K562 (cell line): ENCODE measurements around the gene STIM1. TPM values are rescaled to one million over a fixed set of nuclear protein-coding genes. Genes with fewer than 3 reads are reported as not detected.
A peak's percentile ranks its signal among the peaks of the same experiment; 100 is the strongest.

ENCODE experiments used
- BHLHE40 ChIP-seq: IDR thresholded peaks from 2 replicates; pipeline ENCODE4 v1.6.1; 2011; ENCODE audit warnings: low read length, improper control_type of control experiment
- CTCF ChIP-seq, 3 experiments: IDR thresholded peaks in 2 of 3; conservative IDR thresholded peaks in 1 of 3; 2 replicates each; pipeline ENCODE4 v1.5.1; 2011 to 2012; ENCODE audit warnings: low read length in 3 of 3, mild to moderate bottlenecking in 3 of 3, control low read depth in 2 of 3, improper control_type of control experiment in 1 of 3, inconsistent platforms in 1 of 3, low read depth in 1 of 3, mixed read lengths in 1 of 3, moderate library complexity in 1 of 3; ENCODE audit not compliant: insufficient read depth in 2 of 3
- CXXC5 ChIP-seq: fragments of 250-450 bp; sonication (Bioruptor Pico); IDR thresholded peaks from 2 replicates; pipeline ENCODE4 v1.8.0; 2022; ENCODE audit warnings: inconsistent platforms, mild to moderate bottlenecking, moderate library complexity
- EWSR1 ChIP-seq: fragments of 450-650 bp; IDR thresholded peaks from 2 replicates; pipeline ENCODE4 v1.6.1; 2018; ENCODE audit warnings: borderline replicate concordance, mild to moderate bottlenecking, low read depth, moderate library complexity; ENCODE audit not compliant: partially characterized antibody
- ILF3 ChIP-seq: fragments of 450-650 bp; IDR thresholded peaks from 2 replicates; pipeline ENCODE4 v1.6.1; 2018; ENCODE audit warnings: antibody characterized with exemption, mild to moderate bottlenecking, moderate library complexity, borderline replicate concordance
- MCM7 ChIP-seq, 2 experiments: fragments of 450-650 bp; IDR thresholded peaks; 2 replicates each; pipeline ENCODE4 v1.6.1; 2016 to 2018
- MYNN ChIP-seq, 2 experiments: sonication (generic); formaldehyde crosslinking in 1 of 2; IDR thresholded peaks; 2 replicates each; pipeline versions ENCODE4 v1.5.0 to v1.6.1; 2016 to 2020; ENCODE audit warnings: antibody characterized with exemption in 1 of 2, missing genetic modification reagents in 1 of 2
- PATZ1 ChIP-seq: fragments of 250-450 bp; sonication (Bioruptor Pico); IDR thresholded peaks from 2 replicates; pipeline ENCODE4 v1.5.0; 2020; ENCODE audit warnings: mild to moderate bottlenecking, borderline replicate concordance
- PHTF2 ChIP-seq: fragments of 250-450 bp; sonication (Bioruptor Pico); IDR thresholded peaks from 2 replicates; pipeline ENCODE4 v1.5.0; 2021; ENCODE audit warnings: mild to moderate bottlenecking
- RERE ChIP-seq: sonication (generic); formaldehyde crosslinking; IDR thresholded peaks from 2 replicates; pipeline ENCODE4 v1.8.0; 2023; ENCODE audit warnings: missing genetic modification reagents, mild to moderate bottlenecking, borderline replicate concordance
- SAFB ChIP-seq: fragments of 200-400 bp; formaldehyde crosslinking; IDR thresholded peaks from 2 replicates; pipeline ENCODE4 v1.6.1; 2017; ENCODE audit warnings: low read depth, low read length, borderline replicate concordance
- SIN3B ChIP-seq: fragments of 450-650 bp; IDR thresholded peaks from 2 replicates; pipeline ENCODE4 v1.6.1; 2017; ENCODE audit warnings: low read depth, mild to moderate bottlenecking, moderate library complexity
- TCF15 ChIP-seq: fragments of 250-450 bp; sonication (Bioruptor Pico); IDR thresholded peaks from 2 replicates; pipeline ENCODE4 v1.8.0; 2022; ENCODE audit warnings: moderate library complexity, mild to moderate bottlenecking, inconsistent platforms
- ZBTB2 ChIP-seq: fragments of 450-650 bp; IDR thresholded peaks from 2 replicates; pipeline ENCODE4 v1.6.1; 2016; ENCODE audit warnings: antibody characterized with exemption
- ZNF586 ChIP-seq: fragments of 450-650 bp; formaldehyde crosslinking; conservative IDR thresholded peaks from 2 replicates; pipeline ENCODE4 v1.4.0; 2020; ENCODE audit warnings: mild to moderate bottlenecking, moderate library complexity
- ZNF77 ChIP-seq: fragments of 250-450 bp; sonication (Bioruptor Pico); IDR thresholded peaks from 2 replicates; pipeline ENCODE4 v1.5.0; 2020
- polyA plus RNA-seq, 8 experiments: library from polyadenylated mRNA; depleted of rRNA in 4 of 8; stranded (reverse) in 5 of 8; unstranded in 3 of 8; fragments of >200 nt; fragmentation: Nextera tagmentation in 2 of 8; fragmentation: Illumina TruSeq in 1 of 8; extraction: Ambion mirVana in 2 of 8; extraction: Trizol in 1 of 8; gene quantifications; 2 replicates each; pipeline versions ENCODE4 v1.2.1 to v1.2.3, GENCODE V29; 2011 to 2014; ENCODE audit warnings: inconsistent platforms in 1 of 8, missing spikeins in 1 of 8
- total RNA-seq, 7 experiments: library from RNA; depleted of rRNA in 6 of 7; stranded (reverse); fragments of >200 nt in 6 of 7; fragmentation: Illumina TruSeq in 2 of 7; extraction: Trizol in 2 of 7; gene quantifications; 2 replicates each; pipeline versions ENCODE4 v1.2.1 to v1.2.3, GENCODE V29; 2011 to 2021; ENCODE audit warnings: low replicate concordance in 1 of 7

STIM1 gene
- total and polyA plus RNA-seq, 9 of the 15 experiments (the other 6 are each of a cell fraction or from before 2014, with no cell fraction given) = 7.7 to 50.5 (median 22.5) TPM

GRCh38 chr11:3824714-3825472, 30.6 kb upstream of the STIM1 start (continued):
- TF ChIP-seq MYNN (IDR thresholded peaks at IDR 0.05) = peak; percentile 84
- no peak for TF ChIP-seq MYNN (CRISPR knock-in tag; IDR thresholded peaks at IDR 0.05)
- TF ChIP-seq EWSR1 = no peak
- TF ChIP-seq PATZ1 (CRISPR knock-in tag) = no peak
- no peak for TF ChIP-seq SAFB
- no peak for TF ChIP-seq MCM7 (IDR thresholded peaks at IDR 0.05)
- no peak for TF ChIP-seq ZBTB2
- TF ChIP-seq RERE = no peak
- peak; percentile 99 for TF ChIP-seq CTCF (IDR thresholded peaks at IDR 0.05 in 2 of 3, conservative IDR thresholded peaks at IDR 0.05 in 1 of 3; ENCODE audit: insufficient read depth in 2 of 3, low read depth in 1 of 3, low read length in 3 of 3)
- TF ChIP-seq ZNF586 (CRISPR knock-in tag) = no peak
- no peak for TF ChIP-seq TCF15 (CRISPR knock-in tag)
- TF ChIP-seq ZNF77 = no peak
- no peak for TF ChIP-seq PHTF2 (CRISPR knock-in tag)
- TF ChIP-seq BHLHE40 = no peak
- peak; percentile 48; the same call in 1 of the 2 replicates for TF ChIP-seq CXXC5 (CRISPR knock-in tag)
- no peak for TF ChIP-seq SIN3B
- no peak for TF ChIP-seq ILF3
